Measurements from ENCODE around the gene GAS7.

GAS7 gene

GRCh38 chr17:10130677-10131076 lies 67.7 kb downstream of the GAS7 start:
- no peak for DNase-seq

- DNase-seq = no peak
These were observed 68.1 kb downstream of the GAS7 start for GRCh38 chr17:10130263-10130662.

GRCh38 chr17:10127819-10128425 lies 70.5 kb downstream of the GAS7 start:
- peak; percentile 85 to 90 for DNase-seq

GRCh38 chr17:10126616-10127501 lies 71.5 kb downstream of the GAS7 start:
- peak; percentile 34 to 45 for DNase-seq

GRCh38 chr17:10126276-10126615 lies 72.2 kb downstream of the GAS7 start:
- no peak for DNase-seq

GRCh38 chr17:10125531-10126275 lies 72.7 kb downstream of the GAS7 start:
- no peak for DNase-seq

GRCh38 chr17:10123093-10123492 lies 75.3 kb downstream of the GAS7 start:
- no peak for DNase-seq

GRCh38 chr17:10121971-10122707 lies 76.3 kb downstream of the GAS7 start:
- no peak for DNase-seq

GRCh38 chr17:10120749-10121148 lies 77.7 kb downstream of the GAS7 start:
- no peak for DNase-seq

GRCh38 chr17:10120109-10120485 lies 78.3 kb downstream of the GAS7 start:
- DNase-seq = peak; percentile 66 to 73

- peak; percentile 44 to 60 for DNase-seq
These were observed 79.0 kb downstream of the GAS7 start for GRCh38 chr17:10119203-10120108.

- DNase-seq = no peak
These were observed 79.6 kb downstream of the GAS7 start for GRCh38 chr17:10118788-10119130.

GRCh38 chr17:10117581-10118001 lies 80.8 kb downstream of the GAS7 start:
- DNase-seq = peak; percentile 46 to 68

- no peak for DNase-seq
These were observed 81.5 kb downstream of the GAS7 start for GRCh38 chr17:10116753-10117420.

GRCh38 chr17:10116267-10116666 lies 82.1 kb downstream of the GAS7 start:
- no peak for DNase-seq

GRCh38 chr17:10115536-10115932 lies 82.9 kb downstream of the GAS7 start:
- DNase-seq = no peak

GRCh38 chr17:10114931-10115535 lies 83.4 kb downstream of the GAS7 start:
- DNase-seq = peak; percentile 76 to 80

- no peak for DNase-seq
These were observed 85.4 kb downstream of the GAS7 start for GRCh38 chr17:10112962-10113361.

- no peak for DNase-seq
These were observed 86.4 kb downstream of the GAS7 start for GRCh38 chr17:10111907-10112452.

- no peak for DNase-seq
These were observed 89.3 kb downstream of the GAS7 start for GRCh38 chr17:10109146-10109545.
